Ovary (tissue), 3 donors: Measurements from ENCODE around the gene GRK1.

Source experiments
- CTCF ChIP-seq, 3 donors: fragments of 450-650 bp in 2 of 3; fragments of 200-600 bp in 1 of 3; IDR thresholded peaks; one replicate each; pipeline versions ENCODE4 v1.5.1 to v1.8.0; 2016 to 2022; ENCODE audit warnings: antibody characterized with exemption in 3 of 3, mild to moderate bottlenecking in 1 of 3
- EP300 ChIP-seq: sonication (generic); formaldehyde crosslinking; IDR thresholded peaks from one replicate; pipeline ENCODE4 v1.6.1; 2017; ENCODE audit warnings: antibody characterized with exemption
- donor health status: DM: no; HTN: no; CAD: no.

GRCh38 chr13:113651511-113652403 lies 15.3 kb upstream of the GRK1 start:
- TF ChIP-seq CTCF (IDR thresholded peaks at IDR 0.05): no peak
- no peak for TF ChIP-seq EP300
